RPMI7951 (cell line): ENCODE results near the gene PROC. TPM values are rescaled to one million over a fixed set of nuclear protein-coding genes. Genes with fewer than 3 reads are reported as not detected.

Experiments used
- DNase-seq: peaks from one replicate; pipeline ENCODE4 v3.0.0-alpha.2; 2012; ENCODE audit warnings: low read depth
- total RNA-seq: library from RNA; depleted of rRNA; stranded (reverse); fragments of >200 nt; shearing (Covaris generic); gene quantifications from 2 replicates; pipeline ENCODE4 v1.2.3, GENCODE V29; 2014; rRNA removed

Gene PROC
- total RNA-seq, 1 experiment from 2014 or later = 0.48 TPM

DNA sequence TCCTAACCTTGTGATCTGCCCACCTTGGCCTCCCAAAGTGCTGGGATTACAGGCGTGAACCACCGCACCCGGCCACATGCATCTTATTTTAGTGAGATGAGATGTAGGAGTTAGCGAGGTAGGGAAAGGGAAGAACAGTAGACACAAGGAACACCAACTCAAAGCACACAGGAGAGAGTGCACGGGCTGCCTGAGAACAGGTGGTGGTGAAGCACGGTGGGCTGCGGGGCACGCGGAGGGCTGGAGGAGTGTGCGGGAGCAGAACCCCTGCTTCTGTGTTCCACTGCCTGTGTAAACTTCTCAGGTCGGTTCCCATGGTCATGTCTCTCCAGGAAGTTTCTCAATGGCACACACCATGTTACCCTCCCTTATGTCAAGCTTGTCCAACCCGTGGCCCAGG, 38.7 kb downstream of the PROC start:
- no peak for DNase-seq

DNA sequence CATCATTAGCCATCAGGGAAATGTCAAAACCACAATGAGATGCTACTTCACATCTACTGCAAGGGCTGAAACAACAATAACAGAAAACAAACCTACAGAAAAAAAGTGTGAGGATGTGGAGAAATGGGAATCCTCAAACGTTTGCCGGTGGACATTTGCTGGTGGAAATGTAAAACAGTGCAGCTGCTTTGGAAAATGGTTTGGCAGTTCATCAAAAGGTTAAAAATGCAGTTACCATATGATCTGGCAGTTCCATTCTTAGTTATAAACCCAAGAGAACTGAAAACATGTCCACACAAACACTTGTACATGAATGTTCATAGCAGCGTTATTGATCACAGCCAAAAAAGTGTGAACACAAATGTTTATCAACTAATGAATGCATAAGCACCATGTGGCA, 44.2 kb downstream of the PROC start:
- no peak for DNase-seq

DNA sequence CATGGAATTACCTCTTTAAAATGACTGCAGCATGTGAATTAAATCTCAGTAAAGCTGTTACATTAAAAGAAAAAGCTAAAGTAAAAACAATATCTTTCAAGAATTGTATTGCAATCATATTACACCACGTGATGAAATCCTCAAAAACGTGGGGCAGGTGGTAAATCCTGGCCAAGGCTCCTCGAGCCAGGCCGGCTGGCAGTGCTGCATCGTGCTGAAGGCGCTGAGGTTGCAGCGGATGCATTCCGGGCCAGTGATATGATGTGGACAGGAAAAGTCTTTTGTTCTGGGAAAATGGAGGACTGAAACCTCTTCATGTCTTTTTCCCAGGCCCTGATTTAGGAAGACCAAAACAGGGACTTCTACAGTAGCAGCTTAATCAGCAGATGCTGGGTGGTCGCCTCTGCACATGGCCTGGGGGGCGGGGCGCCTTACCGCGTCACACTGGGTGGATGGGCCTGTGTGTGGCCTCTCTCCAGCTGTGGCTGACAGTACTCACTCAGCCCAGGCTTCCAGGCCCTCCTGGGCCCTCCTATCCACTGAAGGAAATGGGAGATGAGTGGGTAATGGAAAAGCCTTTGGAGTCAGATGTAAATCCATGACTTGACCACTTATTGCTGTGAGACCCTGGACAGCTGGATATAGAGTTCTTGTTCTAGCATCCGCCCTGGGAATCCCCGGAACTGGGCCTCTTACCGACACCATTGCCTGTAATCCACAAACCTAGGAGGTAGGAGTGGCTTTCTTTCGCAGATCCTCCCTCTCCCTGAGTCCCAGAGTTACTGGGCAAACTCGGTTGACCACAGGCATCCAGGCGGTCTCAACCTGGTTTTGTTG, 45.1 kb downstream of the PROC start:
- no peak for DNase-seq

DNA sequence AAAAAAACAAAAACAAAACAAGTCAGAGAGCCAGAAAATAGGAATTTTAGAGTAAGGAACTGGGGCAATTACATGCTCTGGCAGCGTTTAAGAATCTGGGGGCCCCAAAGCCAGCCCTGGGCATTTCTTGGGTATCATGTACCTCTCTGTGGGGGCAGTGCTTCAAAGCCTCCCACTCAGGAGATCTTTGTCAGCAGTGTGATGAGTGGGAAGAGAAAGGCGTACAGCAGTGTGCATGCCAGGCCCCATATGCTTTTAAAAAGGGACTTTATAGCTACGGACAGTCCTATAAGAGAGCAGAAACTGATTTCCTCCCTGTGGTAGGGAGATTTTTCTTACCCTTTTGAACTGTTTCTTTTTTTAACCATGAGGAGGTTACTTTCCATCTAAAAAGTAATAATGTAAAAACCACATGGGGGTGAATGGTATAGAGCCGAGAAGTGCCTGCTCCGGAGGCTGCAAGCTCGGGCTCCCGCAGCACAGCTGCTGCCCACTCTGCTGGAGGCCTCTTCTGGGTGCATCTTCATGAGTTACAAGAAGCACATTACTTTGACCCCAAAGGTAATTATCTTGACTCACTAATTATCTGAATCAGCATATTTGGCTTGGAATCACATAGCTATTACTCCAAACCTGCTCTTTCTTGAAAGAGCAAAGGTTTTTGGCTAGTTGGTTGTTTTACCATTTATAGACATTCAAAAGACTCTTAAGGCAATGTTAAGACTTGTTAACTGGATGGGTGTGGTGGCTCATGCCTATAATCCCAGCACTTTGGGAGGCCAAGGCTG, 46.4 kb downstream of the PROC start:
- no peak for DNase-seq

DNA sequence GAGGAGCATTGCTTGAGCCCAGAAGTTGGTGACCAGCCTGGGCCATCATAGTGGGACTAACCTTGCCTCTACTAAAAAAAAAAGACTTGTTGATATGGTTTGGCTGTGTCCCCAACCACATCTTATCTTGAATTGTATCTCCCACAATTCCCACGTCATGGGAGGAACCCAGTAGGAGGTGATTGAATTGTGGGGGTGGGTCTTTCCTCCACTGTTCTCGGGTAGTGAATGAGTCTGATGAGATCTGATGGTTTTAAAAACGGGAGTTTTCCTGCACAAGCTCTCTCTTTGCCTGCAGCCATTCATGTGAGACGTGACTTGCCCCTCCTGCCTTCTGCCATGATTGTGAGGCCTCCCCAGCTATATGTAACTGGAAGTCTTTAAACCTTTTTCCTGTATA, 47.0 kb downstream of the PROC start:
- no peak for DNase-seq

DNA sequence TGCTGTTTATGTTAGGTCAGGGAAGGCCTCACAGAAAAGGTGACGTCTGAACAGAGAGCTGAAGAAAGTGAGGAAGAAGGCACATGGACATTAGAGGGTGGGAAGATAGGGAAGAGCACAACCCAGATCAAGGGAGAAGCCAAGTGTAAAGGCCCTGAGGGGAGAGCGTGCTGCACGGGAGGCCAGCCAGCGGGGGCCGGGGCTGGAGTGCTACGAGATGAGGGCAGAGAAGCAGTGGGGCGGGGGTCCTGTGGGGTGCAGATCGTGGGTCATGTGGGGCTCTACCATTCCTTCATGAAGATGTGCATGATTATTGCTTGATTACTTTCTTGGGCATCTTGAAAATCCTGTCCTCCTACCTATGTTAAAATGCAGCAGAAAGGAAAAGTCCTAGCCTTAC, 50.8 kb downstream of the PROC start:
- DNase-seq = no peak

DNA sequence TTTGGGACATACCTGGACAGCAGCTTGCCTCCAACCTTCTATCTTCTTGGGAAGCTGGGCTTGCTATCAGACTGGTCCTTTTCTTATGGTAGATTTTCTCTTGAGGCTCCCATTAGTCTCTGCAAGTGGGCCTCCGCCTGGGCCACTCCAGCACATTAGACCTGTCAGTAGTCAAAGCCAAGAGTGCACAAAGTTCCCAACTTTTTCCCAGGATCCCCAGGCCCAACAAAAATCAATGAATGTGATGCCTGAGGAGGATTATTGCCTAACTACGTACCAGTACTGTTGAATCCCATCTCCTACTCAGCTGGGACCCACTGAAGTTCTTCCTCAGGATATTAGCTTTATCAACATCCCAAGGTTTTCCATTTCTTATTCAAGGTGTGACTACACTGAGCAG, 51.7 kb downstream of the PROC start:
- no peak for DNase-seq

DNA sequence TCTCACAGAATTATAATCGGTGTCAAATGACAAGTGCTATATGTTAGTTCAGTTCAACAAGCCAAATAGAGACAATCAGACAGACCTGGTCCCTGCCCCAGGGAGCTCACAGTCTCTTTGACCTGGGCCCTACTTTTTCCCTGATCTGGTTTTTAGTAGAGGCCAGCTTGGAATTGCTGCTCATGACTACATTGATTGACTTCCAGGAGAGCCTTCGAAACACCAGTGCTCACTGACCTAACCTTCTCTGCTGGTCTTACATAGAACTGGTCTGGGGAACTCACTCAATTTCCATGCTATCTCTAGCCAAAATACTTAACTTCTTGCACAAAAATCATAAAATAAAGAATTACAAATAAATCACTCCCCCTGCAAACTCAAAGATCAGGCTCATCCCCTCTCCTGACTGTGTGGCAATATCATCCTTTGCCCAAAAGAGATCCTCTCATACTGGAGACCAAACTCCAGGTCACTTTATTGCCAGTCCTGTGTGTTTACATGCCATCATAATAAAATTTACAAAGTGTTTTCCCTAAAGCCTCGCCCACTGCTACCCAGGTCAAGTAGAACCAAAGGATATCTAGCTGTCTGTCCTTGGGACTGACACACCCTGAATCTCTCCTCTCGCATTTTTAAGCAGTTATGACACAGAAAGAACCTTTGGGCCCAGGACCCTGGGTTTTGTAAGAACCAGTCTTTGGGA, 53.2 kb downstream of the PROC start:
- no peak for DNase-seq

DNA sequence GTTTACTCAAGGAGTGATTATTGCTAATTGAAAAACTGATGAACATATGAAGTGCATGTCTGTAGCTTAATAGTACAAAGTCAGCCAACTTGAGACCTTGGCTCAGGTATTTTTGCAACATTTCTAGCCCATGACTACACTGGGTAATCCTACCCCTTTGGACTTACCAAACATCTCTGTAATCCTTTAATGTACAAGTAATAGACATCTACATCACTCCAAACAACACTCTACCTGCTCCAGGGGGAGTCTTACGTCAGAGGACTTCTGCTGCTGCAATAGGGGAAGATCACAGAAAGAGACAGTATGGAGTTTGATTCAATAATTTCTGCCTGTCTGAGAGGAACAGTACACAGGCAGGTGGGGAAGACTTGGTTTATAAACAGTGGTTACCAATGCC, 54.0 kb downstream of the PROC start:
- no peak for DNase-seq

DNA sequence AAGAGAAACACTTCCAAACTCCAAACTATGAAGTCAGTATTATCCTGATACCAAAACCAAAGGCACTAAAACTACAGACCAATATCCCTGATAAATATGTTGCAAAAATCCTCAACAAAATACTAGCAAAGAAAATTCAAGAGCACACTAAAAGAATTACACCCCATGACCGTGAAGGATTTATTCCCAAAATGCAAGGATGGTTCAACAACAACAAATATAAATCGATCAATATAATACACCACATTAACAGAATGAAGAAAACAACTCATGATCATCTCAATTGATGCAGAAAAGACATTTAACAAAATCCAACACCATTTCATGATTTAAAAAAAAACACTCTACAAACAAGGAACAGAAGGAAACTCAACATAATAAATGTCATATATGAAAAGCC, 57.6 kb downstream of the PROC start:
- no peak for DNase-seq

Other genes starting within 250 kb of the PROC start
- gene CYP27C1, start 198.1 kb upstream of the PROC start, total RNA-seq = 3.5 TPM in 2 replicates
- 43.1 and 45.1 TPM in 2 replicates for gene ERCC3, start 124.3 kb upstream of the PROC start, total RNA-seq
- gene MAP3K2, start 30.5 kb upstream of the PROC start, total RNA-seq = 27.0 and 31.5 TPM in 2 replicates
- gene IWS1, start 108.1 kb downstream of the PROC start, total RNA-seq = 53.9 and 54.0 TPM in 2 replicates
- 11.3 and 12.7 TPM in 2 replicates for gene MYO7B, start 117.3 kb downstream of the PROC start, total RNA-seq
- gene GPR17, start 227.7 kb downstream of the PROC start, total RNA-seq = 0.29 and 0.84 TPM in 2 replicates